HepG2 (cell line): Measurements from ENCODE around the gene ATRIP. TPM values are rescaled to one million over a fixed set of nuclear protein-coding genes. Genes with fewer than 3 reads are reported as not detected.

Source experiments
- ATF3 ChIP-seq: sonication (generic); formaldehyde crosslinking; IDR thresholded peaks from 2 replicates; pipeline ENCODE4 v1.4.0; 2020; ENCODE audit warnings: missing genetic modification reagents
- KDM1A ChIP-seq: IDR thresholded peaks from 2 replicates; pipeline ENCODE4 v1.6.1; 2016; ENCODE audit warnings: missing compliant biosample characterization
- MXD3 ChIP-seq: IDR thresholded peaks from 2 replicates; pipeline ENCODE4 v1.6.1; 2016; ENCODE audit warnings: mild to moderate bottlenecking, missing biosample characterization, missing genetic modification reagents
- SRF ChIP-seq: IDR thresholded peaks from 2 replicates; pipeline ENCODE4 v1.6.1; 2011; ENCODE audit warnings: mild to moderate bottlenecking, low read depth, low read length, moderate library complexity
- ZBTB40 ChIP-seq, 2 experiments: fragments of 450-650 bp in 1 of 2; sonication (generic) in 1 of 2; formaldehyde crosslinking in 1 of 2; IDR thresholded peaks; 2 replicates each; pipeline versions ENCODE4 v1.6.1 to v1.8.0; 2016 to 2022; ENCODE audit warnings: antibody characterized with exemption in 1 of 2, mild to moderate bottlenecking in 1 of 2, missing genetic modification reagents in 1 of 2
- polyA plus RNA-seq, 8 experiments: library from polyadenylated mRNA; depleted of rRNA in 3 of 8; stranded (reverse) in 7 of 8; unstranded in 1 of 8; fragments of >200 nt; fragmentation: Illumina TruSeq in 4 of 8; extraction: Trizol in 4 of 8; gene quantifications; 2 replicates each; pipeline versions ENCODE4 v1.2.1 to v1.2.3, GENCODE V29; 2011 to 2016; ENCODE audit warnings: low read depth in 4 of 8, missing spikeins in 1 of 8, mixed read lengths in 1 of 8; ENCODE audit not compliant: insufficient read depth in 1 of 8
- total RNA-seq, 5 experiments: library from RNA; depleted of rRNA; stranded (reverse); fragments of >200 nt; fragmentation: Illumina TruSeq; extraction: Trizol; gene quantifications; 2 replicates each; pipeline ENCODE4 v1.2.3, GENCODE V29; 2016; ENCODE audit warnings: low read depth in 1 of 5

Gene ATRIP
- total and polyA plus RNA-seq, 2 of the 13 experiments (the other 11 are each of a cell fraction or from before 2014, with no cell fraction given), result 5.1 to 12.5 TPM

- no peak for TF ChIP-seq ZBTB40 (IDR thresholded peaks at IDR 0.05)
- TF ChIP-seq ZBTB40 (CRISPR knock-in tag; IDR thresholded peaks at IDR 0.05), result no peak
- no peak for TF ChIP-seq SRF
- no peak for TF ChIP-seq ATF3
- TF ChIP-seq KDM1A (CRISPR knock-in tag), result no peak
- no peak for TF ChIP-seq MXD3 (CRISPR knock-in tag)
Measured at GRCh38 chr3:48459773-48460516, 13.4 kb downstream of the ATRIP start (continued).
